Measurements from ENCODE around the gene HSPG2. TPM values are rescaled to one million over a fixed set of nuclear protein-coding genes. Genes with fewer than 3 reads are reported as not detected.

The HSPG2 gene
- total and polyA plus RNA-seq, 8 donors: 50.4 to 164 (median 63.9) TPM

DNA sequence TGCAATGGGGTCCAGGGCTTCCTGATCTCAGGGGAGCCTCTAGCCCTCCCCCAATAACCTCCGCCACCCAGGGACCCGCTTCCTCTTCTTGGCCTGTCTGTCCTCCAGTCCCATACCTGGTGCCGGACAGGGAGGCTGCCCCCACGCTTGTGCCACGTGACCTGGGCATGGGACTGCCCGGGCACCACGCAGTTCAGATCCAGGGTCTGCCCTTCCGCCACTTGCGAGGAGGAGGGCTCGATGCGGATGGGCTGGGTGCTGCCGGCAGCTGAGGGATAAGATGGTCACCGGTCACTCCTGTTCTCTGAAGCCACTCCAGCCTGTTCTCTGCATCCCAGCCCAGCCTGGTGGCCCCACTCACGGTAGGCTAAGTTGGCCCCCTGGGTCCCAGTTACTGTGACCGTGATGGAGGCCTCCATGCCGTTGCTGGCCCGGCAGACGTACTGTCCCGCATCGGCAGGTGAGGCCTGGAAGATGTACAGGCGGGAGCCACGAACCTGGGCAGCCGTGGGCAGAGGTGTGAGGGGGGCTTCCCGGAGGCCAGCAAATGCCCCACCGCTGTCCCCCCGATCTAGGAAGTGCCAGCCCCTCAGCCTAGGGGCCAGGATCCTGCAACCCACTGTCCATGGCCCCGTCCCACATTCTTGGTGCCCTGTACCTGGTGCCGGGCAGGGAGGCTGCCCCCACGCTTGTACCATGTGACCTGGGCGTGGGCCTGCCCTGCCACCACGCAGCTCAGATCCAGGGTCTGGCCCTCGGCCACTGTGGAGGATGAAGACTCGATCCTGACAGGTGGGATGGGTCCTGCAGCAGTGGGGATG is 85.5 kb downstream of the HSPG2 start:
- no peak overlapping the region for H3K4me3 ChIP-seq
- FAIRE-seq (no peak), DNase-seq (peak in 1 of 6 donors; percentile 67), ATAC-seq (no peak)
- no peaks in the 10 kb centered on the region for H3K27me3 ChIP-seq
- 95 to 96% methylated on average over 32 to 33 of the region's 33 CpGs for WGBS, 2 donors
- H3K9me3 ChIP-seq: no peaks in the 10 kb centered on the region
- H3K36me3 ChIP-seq: peaks cover 0 to 53% (median 6%) of the 10 kb centered on the region in 3 donors
- H3K4me1 ChIP-seq: no peaks in the 10 kb centered on the region
- intact Hi-C loops (cut with DNase I): no loop called here
- TF ChIP-seq CTCF (IDR thresholded peaks at IDR 0.05): no peak
- no peak overlapping the region for H3K27ac ChIP-seq

- H3K36me3 ChIP-seq: peaks cover 0 to 48% (median 4%) of the 10 kb centered on the region in 3 donors
- intact Hi-C loops (cut with DNase I): no loop called here
- H3K4me1 ChIP-seq: no peaks in the 10 kb centered on the region
- TF ChIP-seq CTCF (IDR thresholded peaks at IDR 0.05): no peak
- FAIRE-seq (no peak), DNase-seq (no peak), ATAC-seq (no peak)
- no peaks in the 10 kb centered on the region for H3K27me3 ChIP-seq
- no peak overlapping the region for H3K4me3 ChIP-seq
- H3K9me3 ChIP-seq: no peaks in the 10 kb centered on the region
- no peak overlapping the region for H3K27ac ChIP-seq
- WGBS, 2 donors: 95 to 96% methylated on average over 30 of the region's 30 CpGs
Observed at GRCh38 chr1:21849909-21850576, 87.1 kb downstream of the HSPG2 start.

- H3K36me3 ChIP-seq: peaks cover 0 to 48% (median 4%) of the 10 kb centered on the region in 3 donors
Observed at GRCh38 chr1:21848524-21849174, 88.5 kb downstream of the HSPG2 start.

More at GRCh38 chr1:21848524-21849174, 88.5 kb downstream of the HSPG2 start:
- no peaks in the 10 kb centered on the region for H3K9me3 ChIP-seq
- no peak for ATAC-seq
- no peaks in the 10 kb centered on the region for H3K4me1 ChIP-seq
- 95 to 96% methylated on average over 17 of the region's 17 CpGs for WGBS, 2 donors
- intact Hi-C loops (cut with DNase I): no loop called here
- no peak overlapping the region for H3K27ac ChIP-seq
- TF ChIP-seq CTCF (IDR thresholded peaks at IDR 0.05): no peak
- no peak for DNase-seq
- H3K27me3 ChIP-seq: no peaks in the 10 kb centered on the region
- no peak for FAIRE-seq
- H3K4me3 ChIP-seq: no peak overlapping the region

Data from pancreas (tissue), 10 donors.